ENCODE results near the gene RPS6KB2. TPM values are rescaled to one million over a fixed set of nuclear protein-coding genes. Genes with fewer than 3 reads are reported as not detected.
"Not testable (repeated sequence)": the region's sequence is repeated elsewhere in the genome, so short reads cannot be mapped to it uniquely, and the experiment has no call there.

The RPS6KB2 gene
- total RNA-seq, 1 donor from 2014 or later, result 72.3 TPM

GRCh38 chr11:67398661-67399563 lies 29.4 kb upstream of the RPS6KB2 start:
- intact Hi-C loops (cut with DNase I), result no loop called here
- Histone ChIP-seq H3K27ac (no peak overlapping the region), H3K4me3 (no peak overlapping the region), H3K27me3 (no peaks in the 10 kb centered on the region), H3K36me3 (peaks cover 28 to 38% of the 10 kb centered on the region in 2 donors), H3K4me1 (peaks cover 15 to 19% of the 10 kb centered on the region in 2 donors), H3K9me3 (no peaks in the 10 kb centered on the region)
- TF ChIP-seq CTCF (IDR thresholded peaks at IDR 0.05), result no peak
- DNase-seq (ENCODE audit: low spot score in 2 of 2), result no peak

DNA sequence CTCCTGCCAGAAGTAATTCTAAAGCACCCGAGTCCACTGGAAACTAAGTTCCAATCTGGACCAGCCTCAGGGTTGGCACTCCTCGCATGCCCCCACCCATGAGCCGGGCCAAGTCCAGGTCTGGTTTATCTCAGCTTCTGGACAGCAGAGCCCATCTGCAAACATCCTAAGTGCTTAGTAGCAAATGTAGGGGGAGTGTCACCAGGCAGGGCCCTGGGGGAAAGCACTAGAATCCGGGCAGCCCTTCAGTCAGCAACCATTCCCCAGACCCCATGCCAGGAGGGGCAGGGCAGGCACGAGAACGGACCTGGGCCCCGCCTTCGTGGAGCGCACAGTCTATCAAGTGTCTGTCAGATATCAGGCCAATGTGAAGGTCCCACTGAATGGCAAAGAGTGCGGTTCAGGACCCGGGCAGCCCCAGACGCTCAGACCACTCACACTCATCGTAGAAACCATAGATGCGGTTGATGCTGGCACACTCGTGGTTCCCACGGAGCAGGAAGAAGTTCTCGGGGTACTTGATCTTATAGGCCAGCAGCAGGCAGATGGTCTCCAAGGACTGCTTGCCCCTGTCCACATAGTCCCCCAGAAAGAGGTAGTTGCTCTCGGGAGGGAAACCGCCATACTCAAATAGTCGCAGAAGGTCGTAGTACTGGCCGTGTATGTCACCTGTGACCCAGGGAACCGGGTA lies 27.9 kb upstream of the RPS6KB2 start:
- H3K4me1 ChIP-seq, result peaks cover 15 to 19% of the 10 kb centered on the region in 2 donors
- no peak for DNase-seq (ENCODE audit: low spot score in 2 of 2)
- H3K36me3 ChIP-seq, result peaks cover 28 to 38% of the 10 kb centered on the region in 2 donors
- TF ChIP-seq CTCF (IDR thresholded peaks at IDR 0.05), result no peak
- intact Hi-C loops (cut with DNase I), result loop anchor here (5.0 kb wide), 1 partner anchor 82 kb away; the partner anchor contains the start of gene AIP
- H3K27ac ChIP-seq, result peak overlapping the region; percentile 90 to 94
- H3K9me3 ChIP-seq, result no peaks in the 10 kb centered on the region
- H3K27me3 ChIP-seq, result no peaks in the 10 kb centered on the region
- peak overlapping the region; percentile 88 to 99 for H3K4me3 ChIP-seq

DNA sequence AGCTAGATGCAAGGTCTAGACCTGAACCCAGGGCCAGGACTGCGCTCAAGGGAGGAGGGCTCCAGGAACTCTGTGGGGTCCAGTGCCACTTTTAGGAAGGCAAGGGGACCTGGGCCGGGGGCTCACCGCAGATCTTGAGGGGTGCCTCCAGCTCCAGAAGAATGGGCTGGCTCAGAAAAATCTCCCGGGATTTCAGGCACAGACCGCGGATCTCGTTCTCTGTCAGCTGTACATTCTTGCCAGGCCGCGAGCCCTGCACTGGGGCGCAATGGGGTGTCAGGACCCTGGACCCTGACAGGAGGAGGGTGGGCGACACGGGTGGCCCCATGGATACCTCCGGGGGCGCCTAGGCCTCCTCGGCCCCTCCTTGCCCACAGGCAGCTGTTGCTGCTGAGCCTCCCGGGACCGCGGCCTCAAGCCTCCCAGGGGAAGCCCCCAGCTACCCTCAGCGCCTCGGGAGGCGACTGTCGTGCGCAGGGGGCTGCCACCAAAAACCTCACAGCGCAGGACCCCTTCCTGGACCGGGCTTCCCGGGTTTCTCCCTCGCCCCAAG lies 27.3 kb upstream of the RPS6KB2 start:
- Histone ChIP-seq H3K4me3 (peak overlapping the region; percentile 88 to 99), H3K27ac (peak overlapping the region; percentile 90 to 94), H3K4me1 (peaks cover 15 to 19% of the 10 kb centered on the region in 2 donors), H3K27me3 (no peaks in the 10 kb centered on the region), H3K36me3 (peaks cover 28 to 35% of the 10 kb centered on the region in 2 donors), H3K9me3 (no peaks in the 10 kb centered on the region)
- DNase-seq (ENCODE audit: low spot score in 2 of 2), result no peak
- intact Hi-C loops (cut with DNase I), result loop anchor here (1.0 to 5.0 kb wide), 5 partner anchors 27 to 107 kb away; partner anchors contain the start of genes AIP, CDK2AP2, CORO1B and RPS6KB2
- TF ChIP-seq CTCF (IDR thresholded peaks at IDR 0.05), result no peak

DNA sequence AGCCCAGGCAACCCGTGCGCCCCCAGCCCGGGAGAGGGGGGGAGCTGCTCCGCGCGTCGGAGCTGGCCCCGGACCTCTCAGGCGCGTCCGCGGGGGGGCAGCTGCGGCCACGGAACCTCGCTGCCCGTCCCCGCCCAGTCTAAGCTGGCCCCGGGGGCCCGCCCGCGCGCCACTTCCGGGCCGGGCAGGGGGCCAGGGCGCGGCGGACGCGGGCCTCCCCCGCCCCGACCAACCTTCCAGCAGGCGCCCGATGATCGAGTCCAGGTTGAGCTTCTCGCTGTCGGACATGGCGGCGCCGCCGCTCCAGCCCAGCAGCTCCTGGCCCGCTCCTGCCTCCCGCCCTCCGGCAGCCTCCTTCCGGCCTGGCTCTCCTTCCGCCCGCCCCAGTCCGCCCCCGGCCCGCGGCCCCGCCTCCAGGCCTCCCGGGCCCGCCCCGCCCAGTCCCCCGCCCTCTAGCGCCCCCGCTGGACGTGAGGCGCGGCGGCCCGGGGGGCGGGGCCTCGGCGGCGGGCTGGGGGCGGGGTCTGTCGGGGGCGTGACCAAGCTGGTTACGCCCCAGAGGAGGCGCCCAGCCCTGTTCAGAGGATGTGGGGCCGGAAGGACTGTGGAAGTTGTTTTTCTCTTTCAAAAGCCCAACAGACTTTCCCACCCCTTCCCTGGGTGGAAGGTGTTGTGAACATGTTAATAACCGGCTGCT lies 26.7 kb upstream of the RPS6KB2 start, which contains the start of gene PPP1CA:
Gene PPP1CA, minus strand, starts transcription at position 364 of the 697 bp plus-strand sequence. Its CDS starts 76 bp downstream, at position 288.
- Histone ChIP-seq H3K27ac (peak within 1 kb of the TSS; percentile 90 to 94), H3K4me1 (peaks cover 15 to 19% of the 10 kb centered on the region in 2 donors), H3K36me3 (peaks cover 25 to 29% of the 10 kb centered on the region in 2 donors), H3K9me3 (no peaks in the 10 kb centered on the region), H3K27me3 (no peaks in the 10 kb centered on the region), H3K4me3 (peak within 1 kb of the TSS; percentile 88 to 99)
- intact Hi-C loops (cut with DNase I), result loop anchor here (1.0 to 5.0 kb wide), 6 partner anchors 19 to 107 kb away; partner anchors contain the start of genes AIP, CDK2AP2, CORO1B and RPS6KB2
- TF ChIP-seq CTCF (IDR thresholded peaks at IDR 0.05), result peak; percentile 21 to 60 (median 38)
- peak; percentile 63 to 94 for DNase-seq (ENCODE audit: low spot score in 2 of 2)

- intact Hi-C loops (cut with DNase I), result loop anchor here (2.0 to 5.0 kb wide), 2 partner anchors 18 to 80 kb away; partner anchors contain the start of gene AIP
- Histone ChIP-seq H3K4me3 (peak overlapping the region; percentile 88 to 99), H3K36me3 (peaks cover 22 to 25% of the 10 kb centered on the region in 2 donors), H3K4me1 (peaks cover 15 to 19% of the 10 kb centered on the region in 2 donors), H3K27ac (peak overlapping the region; percentile 80 to 94)
- not testable (repeated sequence) for DNase-seq (ENCODE audit: low spot score in 2 of 2); H3K27me3 ChIP-seq; H3K9me3 ChIP-seq
These were observed 26.0 kb upstream of the RPS6KB2 start for GRCh38 chr11:67402192-67402839.

- DNase-seq (ENCODE audit: low spot score in 2 of 2); H3K9me3 ChIP-seq; H3K4me3 ChIP-seq; H3K27ac ChIP-seq; H3K27me3 ChIP-seq: not testable (repeated sequence)
- Histone ChIP-seq H3K36me3 (peaks cover 15 to 17% of the 10 kb centered on the region in 2 donors), H3K4me1 (peaks cover 15 to 19% of the 10 kb centered on the region in 2 donors)
- intact Hi-C loops (cut with DNase I), result loop anchor here (2.0 to 5.0 kb wide), 2 partner anchors 18 to 79 kb away; partner anchors contain the start of gene AIP
These were observed 25.2 kb upstream of the RPS6KB2 start for GRCh38 chr11:67403085-67403484.
